ENCODE measurements around the gene HTR7. TPM values are rescaled to one million over a fixed set of nuclear protein-coding genes. Genes with fewer than 3 reads are reported as not detected.

The HTR7 gene
- total RNA-seq, 1 donor from 2014 or later = 13.3 TPM

DNA sequence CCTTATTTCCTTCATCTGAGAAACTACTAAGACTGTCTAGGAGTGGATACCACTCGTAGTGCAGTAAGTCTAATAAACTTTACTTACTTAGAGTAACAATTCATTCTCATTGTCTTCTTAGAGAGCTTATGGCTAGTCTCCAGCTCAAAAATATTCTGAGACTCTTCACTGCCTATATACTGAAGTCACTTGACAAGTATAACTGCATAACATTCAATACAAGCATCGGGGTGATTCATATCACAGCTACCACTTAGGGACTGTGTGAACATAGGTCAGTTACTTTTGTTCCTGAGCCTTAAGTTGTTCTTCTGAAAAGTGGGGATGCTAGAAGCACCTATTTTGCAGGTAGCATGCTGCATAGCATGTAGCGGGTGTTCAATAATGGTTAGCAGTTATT, 111.0 kb downstream of the HTR7 start:
- Mint-ChIP-seq H3K36me3 (ENCODE audit: unreplicated experiment) (no peaks in the 10 kb centered on the region), H3K4me1 (ENCODE audit: low read depth, unreplicated experiment) (peaks cover 14% of the 10 kb centered on the region), H3K4me3 (ENCODE audit: unreplicated experiment) (no peak overlapping the region), H3K27ac (ENCODE audit: unreplicated experiment) (no peak overlapping the region), H3K27me3 (ENCODE audit: unreplicated experiment) (no peaks in the 10 kb centered on the region), H3K9me3 (ENCODE audit: unreplicated experiment) (peaks cover 2% of the 10 kb centered on the region)
- TF ChIP-seq, protein P1, sequence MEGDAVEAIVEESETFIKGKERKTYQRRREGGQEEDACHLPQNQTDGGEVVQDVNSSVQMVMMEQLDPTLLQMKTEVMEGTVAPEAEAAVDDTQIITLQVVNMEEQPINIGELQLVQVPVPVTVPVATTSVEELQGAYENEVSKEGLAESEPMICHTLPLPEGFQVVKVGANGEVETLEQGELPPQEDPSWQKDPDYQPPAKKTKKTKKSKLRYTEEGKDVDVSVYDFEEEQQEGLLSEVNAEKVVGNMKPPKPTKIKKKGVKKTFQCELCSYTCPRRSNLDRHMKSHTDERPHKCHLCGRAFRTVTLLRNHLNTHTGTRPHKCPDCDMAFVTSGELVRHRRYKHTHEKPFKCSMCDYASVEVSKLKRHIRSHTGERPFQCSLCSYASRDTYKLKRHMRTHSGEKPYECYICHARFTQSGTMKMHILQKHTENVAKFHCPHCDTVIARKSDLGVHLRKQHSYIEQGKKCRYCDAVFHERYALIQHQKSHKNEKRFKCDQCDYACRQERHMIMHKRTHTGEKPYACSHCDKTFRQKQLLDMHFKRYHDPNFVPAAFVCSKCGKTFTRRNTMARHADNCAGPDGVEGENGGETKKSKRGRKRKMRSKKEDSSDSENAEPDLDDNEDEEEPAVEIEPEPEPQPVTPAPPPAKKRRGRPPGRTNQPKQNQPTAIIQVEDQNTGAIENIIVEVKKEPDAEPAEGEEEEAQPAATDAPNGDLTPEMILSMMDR (IDR thresholded peaks at IDR 0.05; ENCODE audit: partially characterized antibody, unreplicated experiment) = no peak
- DNase-seq = no peak

DNA sequence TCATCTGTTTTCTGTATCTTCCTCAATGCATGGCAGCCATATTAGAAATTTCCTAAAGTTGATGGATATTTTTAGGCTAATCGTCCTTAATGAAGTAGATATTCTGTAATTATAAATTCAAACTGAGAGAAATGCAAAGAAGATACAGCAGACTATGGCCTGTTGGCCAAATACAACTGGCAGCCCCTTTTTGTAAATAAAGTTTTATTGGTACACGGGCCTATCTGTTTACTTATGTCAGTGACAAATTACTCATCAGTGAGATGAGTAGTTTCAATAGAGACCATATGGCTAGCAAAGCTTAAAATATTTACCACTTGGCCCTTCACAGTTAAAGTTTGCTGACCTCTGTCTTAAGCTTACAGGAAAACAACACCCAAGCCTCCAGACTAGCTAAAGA, 112.3 kb downstream of the HTR7 start:
- no peaks in the 10 kb centered on the region for H3K36me3 Mint-ChIP-seq (ENCODE audit: unreplicated experiment)
- H3K27ac Mint-ChIP-seq (ENCODE audit: unreplicated experiment) = no peak overlapping the region
- TF ChIP-seq, protein P1 (IDR thresholded peaks at IDR 0.05; ENCODE audit: partially characterized antibody, unreplicated experiment) = no peak
- H3K4me3 Mint-ChIP-seq (ENCODE audit: unreplicated experiment) = no peak overlapping the region
- H3K4me1 Mint-ChIP-seq (ENCODE audit: low read depth, unreplicated experiment) = peaks cover 16% of the 10 kb centered on the region
- no peak for DNase-seq
- H3K9me3 Mint-ChIP-seq (ENCODE audit: unreplicated experiment) = peaks cover 2% of the 10 kb centered on the region
- H3K27me3 Mint-ChIP-seq (ENCODE audit: unreplicated experiment) = no peaks in the 10 kb centered on the region

DNA sequence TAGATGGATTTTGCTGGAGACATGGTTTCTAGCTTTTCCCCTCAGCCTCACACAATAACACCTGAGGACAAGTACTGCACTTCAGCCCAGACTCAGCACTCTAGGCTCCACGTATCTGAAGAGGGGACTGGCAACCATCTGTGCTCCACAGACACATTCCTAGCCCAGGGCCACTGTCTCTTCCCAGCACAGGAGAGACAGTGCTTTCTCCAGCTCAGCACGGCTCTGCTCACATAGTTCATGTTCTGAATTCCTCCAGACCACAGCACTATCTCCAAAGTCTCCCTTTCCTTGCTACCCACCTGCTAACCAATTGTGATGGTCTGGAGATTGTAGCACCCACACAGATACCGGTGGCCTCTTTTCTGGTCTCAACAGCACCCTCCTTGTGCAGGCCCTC, 114.5 kb downstream of the HTR7 start:
- Mint-ChIP-seq H3K4me1 (ENCODE audit: low read depth, unreplicated experiment) (peaks cover 32% of the 10 kb centered on the region), H3K36me3 (ENCODE audit: unreplicated experiment) (no peaks in the 10 kb centered on the region), H3K4me3 (ENCODE audit: unreplicated experiment) (no peak overlapping the region), H3K27me3 (ENCODE audit: unreplicated experiment) (peaks cover 3% of the 10 kb centered on the region), H3K9me3 (ENCODE audit: unreplicated experiment) (peaks cover 2% of the 10 kb centered on the region), H3K27ac (ENCODE audit: unreplicated experiment) (no peak overlapping the region)
- TF ChIP-seq, protein P1 (IDR thresholded peaks at IDR 0.05; ENCODE audit: partially characterized antibody, unreplicated experiment) = no peak
- no peak for DNase-seq

DNA sequence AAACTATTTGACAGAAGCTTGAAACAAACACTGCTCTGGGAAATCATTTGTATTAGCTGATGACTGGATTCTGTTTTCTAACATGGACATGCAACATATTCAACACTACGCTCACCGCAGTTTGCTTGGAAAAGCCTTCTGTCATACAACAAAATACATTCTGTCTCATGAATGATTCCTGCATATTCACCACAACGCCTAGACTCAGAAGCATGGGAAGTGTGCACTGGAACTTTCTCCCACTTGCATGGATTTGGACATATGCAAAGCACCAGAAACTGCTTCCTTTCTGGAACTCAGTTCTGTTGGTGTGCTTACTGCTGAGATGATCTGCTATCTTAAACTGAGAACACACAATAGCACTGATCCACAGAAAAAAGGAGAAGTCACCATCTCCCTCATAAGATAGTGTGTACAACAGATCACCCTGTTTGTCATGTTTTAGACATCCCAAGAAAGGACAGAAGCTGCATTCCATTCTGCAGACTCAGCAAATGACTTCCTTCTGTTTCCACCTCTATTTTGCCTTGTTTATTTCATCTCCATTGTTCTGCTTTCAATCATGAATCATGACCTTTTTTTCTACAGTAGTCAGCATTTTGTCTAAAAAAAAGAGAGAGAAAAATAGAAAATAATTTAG, 115.8 kb downstream of the HTR7 start:
- H3K4me3 Mint-ChIP-seq (ENCODE audit: unreplicated experiment) = no peak overlapping the region
- DNase-seq = no peak
- peaks cover 3% of the 10 kb centered on the region for H3K27me3 Mint-ChIP-seq (ENCODE audit: unreplicated experiment)
- H3K27ac Mint-ChIP-seq (ENCODE audit: unreplicated experiment) = peak overlapping the region; percentile 20
- H3K36me3 Mint-ChIP-seq (ENCODE audit: unreplicated experiment) = no peaks in the 10 kb centered on the region
- H3K9me3 Mint-ChIP-seq (ENCODE audit: unreplicated experiment) = peaks cover 2% of the 10 kb centered on the region
- H3K4me1 Mint-ChIP-seq (ENCODE audit: low read depth, unreplicated experiment) = peaks cover 38% of the 10 kb centered on the region
- TF ChIP-seq, protein P1 (IDR thresholded peaks at IDR 0.05; ENCODE audit: partially characterized antibody, unreplicated experiment) = no peak

DNA sequence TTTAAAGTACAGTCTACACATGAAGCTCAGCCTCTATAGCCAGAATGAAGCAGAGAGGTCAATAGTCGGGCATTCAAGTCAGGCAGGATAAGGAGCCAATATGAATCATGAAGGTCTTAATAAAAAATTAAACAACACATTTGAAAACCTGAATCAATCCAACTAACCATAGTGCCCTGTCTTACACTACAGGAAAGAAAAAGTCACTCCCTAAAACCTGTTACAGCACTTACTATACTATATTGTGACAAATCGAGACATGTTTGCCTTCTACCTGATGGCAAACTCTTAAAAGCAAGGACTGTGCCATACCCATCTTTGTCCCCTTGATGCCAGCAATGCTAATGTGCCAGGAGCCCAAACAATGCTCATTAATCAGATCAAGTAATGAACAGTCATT, 117.6 kb downstream of the HTR7 start:
- no peak overlapping the region for H3K4me3 Mint-ChIP-seq (ENCODE audit: unreplicated experiment)
- TF ChIP-seq, protein P1 (IDR thresholded peaks at IDR 0.05; ENCODE audit: partially characterized antibody, unreplicated experiment) = no peak
- peaks cover 3% of the 10 kb centered on the region for H3K27me3 Mint-ChIP-seq (ENCODE audit: unreplicated experiment)
- no peak for DNase-seq
- H3K4me1 Mint-ChIP-seq (ENCODE audit: low read depth, unreplicated experiment) = peaks cover 42% of the 10 kb centered on the region
- H3K36me3 Mint-ChIP-seq (ENCODE audit: unreplicated experiment) = no peaks in the 10 kb centered on the region
- peak overlapping the region; percentile 66 for H3K27ac Mint-ChIP-seq (ENCODE audit: unreplicated experiment)
- H3K9me3 Mint-ChIP-seq (ENCODE audit: unreplicated experiment) = peaks cover 2% of the 10 kb centered on the region

All from glutamatergic neuron (in vitro differentiated cells).